Stimulated activated CD4-positive, alpha-beta T cell treated with anti-CD3 and anti-CD28 coated beads, Interleukin-2, amount 100 ng/mL, for 4 hours (primary cell): ENCODE results near the gene COQ4.

Source experiments
- DNase-seq: peaks from one replicate; pipeline ENCODE4 v3.0.0-alpha.2; 2020; ENCODE audit warnings: low read depth

Gene COQ4

GRCh38 chr9:128372784-128373183 is 50.1 kb downstream of the COQ4 start:
- no peak for DNase-seq

- DNase-seq, result no peak
Measured at GRCh38 chr9:128374221-128374675, 51.6 kb downstream of the COQ4 start.

GRCh38 chr9:128375865-128376264 is 53.2 kb downstream of the COQ4 start:
- DNase-seq, result no peak

GRCh38 chr9:128382261-128382660 is 59.6 kb downstream of the COQ4 start:
- no peak for DNase-seq

- no peak for DNase-seq
Measured at GRCh38 chr9:128383007-128383753, 60.5 kb downstream of the COQ4 start.
